Measurements from ENCODE around the gene TMPRSS2. TPM values are rescaled to one million over a fixed set of nuclear protein-coding genes. Genes with fewer than 3 reads are reported as not detected.
A peak's percentile ranks its signal among the peaks of the same experiment; 100 is the strongest.

The TMPRSS2 gene
- total and polyA plus RNA-seq, 2 of the 13 experiments (the other 11 are each of a cell fraction or from before 2014, with no cell fraction given): 1.7 to 1.8 TPM

- no peak overlapping the region for H3K9ac ChIP-seq (ENCODE audit: insufficient read depth, low read depth, low read length)
- H3K79me2 ChIP-seq (ENCODE audit: insufficient read depth, low read length): no peaks in the 10 kb centered on the region
- H3K27me3 ChIP-seq (ENCODE audit: control insufficient read depth in 1 of 2, insufficient read depth in 2 of 2, low read length in 2 of 2): peaks cover 2 to 31% of the 10 kb centered on the region in 2 experiments; a peak in 4 of 5 replicates
- in situ Hi-C loops (cut with HindIII; ENCODE audit: extremely low pct_ligation_motif_present, low pct_unique_long_range_greater_than_20kb): no loop called here
- CTCF ChIA-PET (ENCODE audit: low intra/inter-chr PET ratio, low total read pairs): no interaction called here
- FAIRE-seq (peak; percentile 69), DNase-seq (ENCODE audit: low spot score) (peak; percentile 36), ATAC-seq (peak; percentile 21; the same call in 2 of the 3 replicates)
- H3K9me3 ChIP-seq (ENCODE audit: low read length): no peaks in the 10 kb centered on the region
- intact Hi-C loops (cut with micrococcal nuclease; ENCODE audit: unreplicated experiment): no loop called here
- no peaks in the 10 kb centered on the region for H3K36me3 ChIP-seq (replicated peaks in 1 of 2; ENCODE audit: control insufficient read depth in 1 of 2, insufficient read depth in 2 of 2, low read length in 2 of 2)
- no peak overlapping the region for H2AFZ ChIP-seq (ENCODE audit: low read length)
- POLR2A ChIA-PET: interaction anchor here (3.8 kb wide), 1 partner anchor 13 kb away, joined by 18 read pairs; no protein-coding TSS in a partner anchor
- H3K4me2 ChIP-seq (ENCODE audit: low read depth, low read length): peak overlapping the region; percentile 12; the same call in 1 of the 2 replicates
- 0% methylated on average over 2 of the region's 2 CpGs for WGBS (ENCODE audit: low lambda C conversion rate)
- H3K27ac ChIP-seq (ENCODE audit: extremely low read length, insufficient read depth, low read length): no peak overlapping the region
- no peaks in the 10 kb centered on the region for H4K20me1 ChIP-seq (ENCODE audit: insufficient read depth, low read length)
- H3K4me3 ChIP-seq (replicated peaks in 1 of 3; ENCODE audit: insufficient read depth in 1 of 3, low read depth in 2 of 3, low read length in 3 of 3): no peak overlapping the region
- peaks cover 39% of the 10 kb centered on the region for H3K4me1 ChIP-seq (ENCODE audit: insufficient read depth, low read length)
- BruUV-seq (replicated peaks): no TSS peak
- no peak for TF ChIP-seq MXD1 (CRISPR knock-in tag; IDR thresholded peaks at IDR 0.05)
- no peak for TF ChIP-seq MTERF4 (CRISPR knock-in tag; IDR thresholded peaks at IDR 0.05)
- no peak for TF ChIP-seq MAX (IDR thresholded peaks at IDR 0.05)
- TF ChIP-seq ZNF337 (CRISPR knock-in tag; IDR thresholded peaks at IDR 0.05; ENCODE audit: borderline replicate concordance, low read depth): no peak
- no peak for TF ChIP-seq NFKB2 (CRISPR knock-in tag; IDR thresholded peaks at IDR 0.05; ENCODE audit: borderline replicate concordance)
- peak; percentile 83 for TF ChIP-seq HNF4A (CRISPR knock-in tag; IDR thresholded peaks at IDR 0.05)
- TF ChIP-seq, protein P1, sequence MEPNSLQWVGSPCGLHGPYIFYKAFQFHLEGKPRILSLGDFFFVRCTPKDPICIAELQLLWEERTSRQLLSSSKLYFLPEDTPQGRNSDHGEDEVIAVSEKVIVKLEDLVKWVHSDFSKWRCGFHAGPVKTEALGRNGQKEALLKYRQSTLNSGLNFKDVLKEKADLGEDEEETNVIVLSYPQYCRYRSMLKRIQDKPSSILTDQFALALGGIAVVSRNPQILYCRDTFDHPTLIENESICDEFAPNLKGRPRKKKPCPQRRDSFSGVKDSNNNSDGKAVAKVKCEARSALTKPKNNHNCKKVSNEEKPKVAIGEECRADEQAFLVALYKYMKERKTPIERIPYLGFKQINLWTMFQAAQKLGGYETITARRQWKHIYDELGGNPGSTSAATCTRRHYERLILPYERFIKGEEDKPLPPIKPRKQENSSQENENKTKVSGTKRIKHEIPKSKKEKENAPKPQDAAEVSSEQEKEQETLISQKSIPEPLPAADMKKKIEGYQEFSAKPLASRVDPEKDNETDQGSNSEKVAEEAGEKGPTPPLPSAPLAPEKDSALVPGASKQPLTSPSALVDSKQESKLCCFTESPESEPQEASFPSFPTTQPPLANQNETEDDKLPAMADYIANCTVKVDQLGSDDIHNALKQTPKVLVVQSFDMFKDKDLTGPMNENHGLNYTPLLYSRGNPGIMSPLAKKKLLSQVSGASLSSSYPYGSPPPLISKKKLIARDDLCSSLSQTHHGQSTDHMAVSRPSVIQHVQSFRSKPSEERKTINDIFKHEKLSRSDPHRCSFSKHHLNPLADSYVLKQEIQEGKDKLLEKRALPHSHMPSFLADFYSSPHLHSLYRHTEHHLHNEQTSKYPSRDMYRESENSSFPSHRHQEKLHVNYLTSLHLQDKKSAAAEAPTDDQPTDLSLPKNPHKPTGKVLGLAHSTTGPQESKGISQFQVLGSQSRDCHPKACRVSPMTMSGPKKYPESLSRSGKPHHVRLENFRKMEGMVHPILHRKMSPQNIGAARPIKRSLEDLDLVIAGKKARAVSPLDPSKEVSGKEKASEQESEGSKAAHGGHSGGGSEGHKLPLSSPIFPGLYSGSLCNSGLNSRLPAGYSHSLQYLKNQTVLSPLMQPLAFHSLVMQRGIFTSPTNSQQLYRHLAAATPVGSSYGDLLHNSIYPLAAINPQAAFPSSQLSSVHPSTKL (CRISPR knock-in tag; IDR thresholded peaks at IDR 0.05): 0 out of 2 replicates have a peak, but pooled peaks have one; percentile 26
- peak; percentile 91 for TF ChIP-seq ZNF263 (CRISPR knock-in tag; IDR thresholded peaks at IDR 0.05)
- no peak for TF ChIP-seq NR2F6 (IDR thresholded peaks at IDR 0.05)
- TF ChIP-seq NR2F6 (CRISPR knock-in tag; IDR thresholded peaks at IDR 0.05): no peak; the same call in 1 of the 2 replicates
- TF ChIP-seq ZFP82 (CRISPR knock-in tag; IDR thresholded peaks at IDR 0.05; ENCODE audit: borderline replicate concordance): no peak
- TF ChIP-seq IKZF4 (CRISPR knock-in tag; IDR thresholded peaks at IDR 0.05; ENCODE audit: borderline replicate concordance, low read depth, not compliant biosample characterization): no peak
- peak; percentile 35; the same call in 1 of the 2 replicates for TF ChIP-seq HNF4G (IDR thresholded peaks at IDR 0.05; ENCODE audit: borderline replicate concordance, low read depth, low read length)
- TF ChIP-seq HNF4G (CRISPR knock-in tag; IDR thresholded peaks at IDR 0.05; ENCODE audit: borderline replicate concordance, low read depth): no peak; the same call in 1 of the 2 replicates
- TF ChIP-seq STAT6 (CRISPR knock-in tag; IDR thresholded peaks at IDR 0.05; ENCODE audit: borderline replicate concordance): no peak
- no peak for TF ChIP-seq CC2D1A (CRISPR knock-in tag; IDR thresholded peaks at IDR 0.05)
- 0 out of 2 replicates have a peak, but pooled peaks have one; percentile 16 for TF ChIP-seq ZFX (CRISPR knock-in tag; IDR thresholded peaks at IDR 0.05; ENCODE audit: low read depth)
These were observed 2.5 kb upstream of the TMPRSS2 start for GRCh38 chr21:41510500-41510899.

Measured in HepG2 (cell line).